Upper lobe of left lung (tissue), 6 donors: ENCODE measurements around the gene LARP1B. TPM values are rescaled to one million over a fixed set of nuclear protein-coding genes. Genes with fewer than 3 reads are reported as not detected.

Experiments
- ATAC-seq, 2 donors: fragments of 200-7000 bp; cut with Tn5 transposase; one replicate each; pipeline ENCODE4 v1.9.1; 2022; ENCODE audit warnings: mild to moderate bottlenecking in 2 of 2, moderate library complexity in 2 of 2; ENCODE audit not compliant: low FRiP score in 2 of 2
- DNase-seq, 2 donors: peaks; one replicate each; pipeline ENCODE4 v3.0.0-alpha.2; 2019 to 2020
- H3K27ac ChIP-seq, 4 donors: fragments of 200-600 bp; sonication (generic); one replicate each; pipeline ENCODE4 v1.5.1; 2016 to 2019
- H3K27me3 ChIP-seq, 4 donors: fragments of 200-600 bp; sonication (generic); one replicate each; pipeline ENCODE4 v1.5.1; 2017 to 2019
- H3K36me3 ChIP-seq, 4 donors: fragments of 200-600 bp; sonication (generic); one replicate each; pipeline ENCODE4 v1.5.1; 2016 to 2019
- H3K4me1 ChIP-seq, 4 donors: fragments of 200-600 bp; sonication (generic); one replicate each; pipeline ENCODE4 v1.5.1; 2018 to 2019
- H3K4me3 ChIP-seq, 4 donors: fragments of 200-600 bp; sonication (generic); one replicate each; pipeline ENCODE4 v1.5.1; 2017 to 2019; ENCODE audit warnings: mild to moderate bottlenecking in 2 of 4, moderate library complexity in 1 of 4
- H3K9me3 ChIP-seq, 4 donors: fragments of 200-600 bp; sonication (generic); one replicate each; pipeline ENCODE4 v1.5.1; 2018 to 2019
- CTCF ChIP-seq, 6 experiments: fragments of 450-650 bp in 4 of 6; fragments of 200-600 bp in 2 of 6; sonication (generic) in 2 of 6; IDR thresholded peaks; one replicate each; pipeline ENCODE4 v1.5.1; 2016 to 2019; ENCODE audit warnings: antibody characterized with exemption in 6 of 6
- EP300 ChIP-seq, 4 donors: sonication (generic); formaldehyde crosslinking; IDR thresholded peaks; one replicate each; pipeline ENCODE4 v1.5.1; 2017; ENCODE audit warnings: antibody characterized with exemption in 4 of 4, control low read depth in 2 of 4
- POLR2A ChIP-seq, 4 donors: fragments of 450-650 bp; IDR thresholded peaks; one replicate each; pipeline ENCODE4 v1.5.1; 2016 to 2017; ENCODE audit warnings: antibody characterized with exemption in 4 of 4, mild to moderate bottlenecking in 2 of 4
- POLR2AphosphoS5 ChIP-seq, 2 donors: sonication (generic); formaldehyde crosslinking; IDR thresholded peaks; one replicate each; pipeline ENCODE4 v1.5.1; 2017; ENCODE audit warnings: antibody characterized with exemption in 2 of 2
- WGBS, 2 donors: methylation state at CpG; one replicate each; pipeline ENCODE4 v1.1.5; 2017 to 2018; 5-methylcytosine and 5-hydroxymethylcytosine counted together
- total RNA-seq, 6 donors: library from RNA; depleted of rRNA in 4 of 6; stranded (reverse); fragments of >200 nt in 4 of 6; gene quantifications; one replicate each; pipeline versions ENCODE4 v1.1.0 to v1.2.1, GENCODE V29; 2016 to 2021
- donor health status: DM: no; HTN: no; CAD: no; lungs with moderate emphysema.
- donor health status: DM: no; HTN: yes; CAD: no; lungs with severe emphysema.

The LARP1B gene
- total RNA-seq, 6 donors from 2014 or later: 13.8 to 41.7 (median 20.7) TPM

GRCh38 chr4:128177498-128177897, 116.4 kb downstream of the LARP1B start:
- Histone ChIP-seq H3K4me3 (no peak overlapping the region), H3K27me3 (no peaks in the 10 kb centered on the region), H3K36me3 (no peaks in the 10 kb centered on the region), H3K9me3 (no peaks in the 10 kb centered on the region), H3K27ac (no peak overlapping the region), H3K4me1 (no peaks in the 10 kb centered on the region)
- WGBS, 2 donors: 80 to 88% methylated on average over 1 of the region's 1 CpG
- TF ChIP-seq POLR2AphosphoS5 (IDR thresholded peaks at IDR 0.05) (no peak), POLR2A (IDR thresholded peaks at IDR 0.05) (no peak), CTCF (IDR thresholded peaks at IDR 0.05) (no peak), EP300 (IDR thresholded peaks at IDR 0.05) (no peak)
- no peak for DNase-seq
- ATAC-seq: no peak

- H3K36me3 ChIP-seq: no peaks in the 10 kb centered on the region
- peaks cover 0 to 6% (median 4%) of the 10 kb centered on the region in 4 donors for H3K4me1 ChIP-seq
- H3K4me3 ChIP-seq: no peak overlapping the region
- H3K27me3 ChIP-seq: no peaks in the 10 kb centered on the region
- 100% methylated on average over 2 of the region's 2 CpGs for WGBS, 2 donors
- DNase-seq (no peak), ATAC-seq (no peak)
- TF ChIP-seq CTCF (IDR thresholded peaks at IDR 0.05): no peak
- no peak for TF ChIP-seq POLR2A (IDR thresholded peaks at IDR 0.05)
- no peak for TF ChIP-seq POLR2AphosphoS5 (IDR thresholded peaks at IDR 0.05)
- no peak for TF ChIP-seq EP300 (IDR thresholded peaks at IDR 0.05)
- no peaks in the 10 kb centered on the region for H3K9me3 ChIP-seq
- H3K27ac ChIP-seq: no peak overlapping the region
Observed at GRCh38 chr4:128186623-128187022, 125.5 kb downstream of the LARP1B start.

GRCh38 chr4:128191115-128191781, 130.1 kb downstream of the LARP1B start:
- TF ChIP-seq POLR2AphosphoS5 (IDR thresholded peaks at IDR 0.05) (no peak), CTCF (IDR thresholded peaks at IDR 0.05) (peak; percentile 64 to 85 (median 78)), EP300 (IDR thresholded peaks at IDR 0.05) (no peak), POLR2A (IDR thresholded peaks at IDR 0.05) (no peak)
- Histone ChIP-seq H3K36me3 (no peaks in the 10 kb centered on the region), H3K4me1 (peaks cover 0 to 6% (median 4%) of the 10 kb centered on the region in 4 donors), H3K4me3 (no peak overlapping the region), H3K27me3 (no peaks in the 10 kb centered on the region), H3K27ac (no peak overlapping the region), H3K9me3 (no peaks in the 10 kb centered on the region)
- peak; percentile 78 to 92 for ATAC-seq
- 6 to 9% methylated on average over 5 of the region's 5 CpGs for WGBS, 2 donors
- peak in 1 of 2 donors; percentile 76 for DNase-seq

GRCh38 chr4:128220286-128221235, 159.4 kb downstream of the LARP1B start:
- H3K27me3 ChIP-seq: no peaks in the 10 kb centered on the region
- WGBS, 2 donors: 34 to 49% methylated on average over 8 of the region's 8 CpGs
- H3K36me3 ChIP-seq: no peaks in the 10 kb centered on the region
- H3K4me1 ChIP-seq: peaks cover 0 to 7% (median 0%) of the 10 kb centered on the region in 4 donors
- DNase-seq (no peak), ATAC-seq (peak in 1 of 2 donors; percentile 32)
- H3K27ac ChIP-seq: no peak overlapping the region
- H3K9me3 ChIP-seq: no peaks in the 10 kb centered on the region
- no peak overlapping the region for H3K4me3 ChIP-seq
- no peak for TF ChIP-seq POLR2A (IDR thresholded peaks at IDR 0.05)
- peak in 1 of 6 experiments; percentile 15 for TF ChIP-seq CTCF (IDR thresholded peaks at IDR 0.05)
- no peak for TF ChIP-seq POLR2AphosphoS5 (IDR thresholded peaks at IDR 0.05)
- TF ChIP-seq EP300 (IDR thresholded peaks at IDR 0.05): no peak
